Fibroblast of lung (primary cell): ENCODE measurements around the gene LRRC26. TPM values are rescaled to one million over a fixed set of nuclear protein-coding genes. Genes with fewer than 3 reads are reported as not detected.

Experiments
- DNase-seq, 2 donors: peaks; one replicate each; pipeline versions ENCODE4 v3.0.0 to v3.0.0-alpha.2; 2010; ENCODE audit warnings: low read depth in 2 of 2
- H2AFZ ChIP-seq: 2 replicates; pipeline ENCODE4 v1.5.1; 2012; ENCODE audit warnings: low read length, control low read depth, inconsistent platforms
- H3K27ac ChIP-seq: 2 replicates; pipeline ENCODE4 v1.5.1; 2011; ENCODE audit warnings: low read length, control low read depth; ENCODE audit not compliant: insufficient read depth
- H3K27me3 ChIP-seq: 2 replicates; pipeline ENCODE4 v1.5.1; 2011; ENCODE audit warnings: mild to moderate bottlenecking, low read length; ENCODE audit not compliant: control insufficient read depth, insufficient read depth
- H3K36me3 ChIP-seq: 2 replicates; pipeline ENCODE4 v1.5.1; 2011; ENCODE audit warnings: low read length; ENCODE audit not compliant: control insufficient read depth, insufficient read depth
- H3K4me1 ChIP-seq: 2 replicates; pipeline ENCODE4 v1.5.1; 2011; ENCODE audit warnings: low read length; ENCODE audit not compliant: control insufficient read depth, insufficient read depth; ENCODE audit errors: extremely low read depth
- H3K4me2 ChIP-seq: 2 replicates; pipeline ENCODE4 v1.5.1; 2011; ENCODE audit warnings: low read length, control low read depth; ENCODE audit not compliant: insufficient read depth; ENCODE audit errors: extremely low read depth
- H3K4me3 ChIP-seq, 4 experiments: fragments of 200-600 bp in 1 of 4; sonication (generic) in 1 of 4; replicated peaks in 1 of 4; 2 replicates each; pipeline ENCODE4 v1.5.1; 2011 to 2016; ENCODE audit warnings: low read length in 4 of 4, low read depth in 3 of 4, mild to moderate bottlenecking in 3 of 4, control low read depth in 2 of 4, inconsistent platforms in 1 of 4, mixed read lengths in 1 of 4; ENCODE audit not compliant: insufficient read depth in 1 of 4; ENCODE audit errors: control extremely low read depth in 1 of 4
- H3K79me2 ChIP-seq: 2 replicates; pipeline ENCODE4 v1.5.1; 2012; ENCODE audit warnings: mild to moderate bottlenecking, low read length, inconsistent platforms; ENCODE audit not compliant: control insufficient read depth, insufficient read depth
- H3K9ac ChIP-seq: 2 replicates; pipeline ENCODE4 v1.5.1; 2011; ENCODE audit warnings: mild to moderate bottlenecking, low read length, control low read depth; ENCODE audit not compliant: insufficient read depth
- H3K9me3 ChIP-seq: 2 replicates; pipeline ENCODE4 v1.5.1; 2012; ENCODE audit warnings: low read depth, low read length; ENCODE audit not compliant: control insufficient read depth, insufficient read depth
- H4K20me1 ChIP-seq: 2 replicates; pipeline ENCODE4 v1.5.1; 2011; ENCODE audit warnings: low read length; ENCODE audit not compliant: control insufficient read depth, insufficient read depth; ENCODE audit errors: extremely low read depth
- CTCF ChIP-seq, 2 donors: IDR thresholded peaks in 1 of 2; conservative IDR thresholded peaks in 1 of 2; 1 replicate in 1 of 2; 2 replicates in 1 of 2; pipeline ENCODE4 v1.5.1; 2011 to 2012; ENCODE audit warnings: low read length in 2 of 2, control low read depth in 1 of 2, inconsistent platforms in 1 of 2, low read depth in 1 of 2, mild to moderate bottlenecking in 1 of 2
- EZH2 ChIP-seq: IDR thresholded peaks from 2 replicates; pipeline ENCODE4 v1.5.1; 2012; ENCODE audit warnings: low read length, control low read depth, mild to moderate bottlenecking; ENCODE audit errors: missing control alignments
- polyA plus RNA-seq, 2 donors: library from polyadenylated mRNA; depleted of rRNA in 1 of 2; stranded (reverse) in 1 of 2; unstranded in 1 of 2; fragments of >200 nt; gene quantifications; 2 replicates each; pipeline ENCODE4 v1.2.1, GENCODE V29; 2011 to 2012; ENCODE audit warnings: missing spikeins in 1 of 2
- total RNA-seq: library from RNA; depleted of rRNA; stranded (reverse); fragments of >200 nt; gene quantifications from 2 replicates; pipeline ENCODE4 v1.2.1, GENCODE V29; 2014

Gene LRRC26
- total and polyA plus RNA-seq, 2 donors (not counting 1 experiment from before 2014, with no cell fraction given) = not detected

- H3K27ac ChIP-seq = no peak overlapping the region
- H3K36me3 ChIP-seq = no peaks in the 10 kb centered on the region
- TF ChIP-seq EZH2 (no peak), CTCF (conservative IDR thresholded peaks at IDR 0.05 in 1 of 2, IDR thresholded peaks at IDR 0.05 in 1 of 2; ENCODE audit: low read depth in 1 of 2, low read length in 2 of 2) (no peak)
- H3K9me3 ChIP-seq = no peaks in the 10 kb centered on the region
- peaks cover 1% of the 10 kb centered on the region for H3K27me3 ChIP-seq
- H3K4me2 ChIP-seq = no peak overlapping the region
- H3K4me1 ChIP-seq = no peaks in the 10 kb centered on the region
- no peaks in the 10 kb centered on the region for H3K79me2 ChIP-seq
- no peak overlapping the region for H3K4me3 ChIP-seq
- H4K20me1 ChIP-seq = no peaks in the 10 kb centered on the region
- no peak overlapping the region for H2AFZ ChIP-seq
- H3K9ac ChIP-seq = no peak overlapping the region
- no peak for DNase-seq
These were observed 23.3 kb downstream of the LRRC26 start for GRCh38 chr9:137146527-137146918.

GRCh38 chr9:137145731-137146526 lies 23.9 kb downstream of the LRRC26 start:
- no peak overlapping the region for H2AFZ ChIP-seq
- peaks cover 7% of the 10 kb centered on the region for H3K27me3 ChIP-seq
- no peaks in the 10 kb centered on the region for H3K4me1 ChIP-seq
- H3K79me2 ChIP-seq = no peaks in the 10 kb centered on the region
- H3K9me3 ChIP-seq = no peaks in the 10 kb centered on the region
- TF ChIP-seq CTCF (conservative IDR thresholded peaks at IDR 0.05 in 1 of 2, IDR thresholded peaks at IDR 0.05 in 1 of 2; ENCODE audit: low read depth in 1 of 2, low read length in 2 of 2) = no peak
- no peak for TF ChIP-seq EZH2
- no peak for DNase-seq
- no peaks in the 10 kb centered on the region for H4K20me1 ChIP-seq
- H3K36me3 ChIP-seq = no peaks in the 10 kb centered on the region
- no peak overlapping the region for H3K27ac ChIP-seq
- H3K4me2 ChIP-seq = no peak overlapping the region
- H3K9ac ChIP-seq = no peak overlapping the region
- no peak overlapping the region for H3K4me3 ChIP-seq

GRCh38 chr9:137143459-137143858 lies 26.4 kb downstream of the LRRC26 start:
- Histone ChIP-seq H3K36me3 (no peaks in the 10 kb centered on the region), H3K4me3 (no peak overlapping the region), H4K20me1 (no peaks in the 10 kb centered on the region), H3K4me1 (no peaks in the 10 kb centered on the region), H2AFZ (no peak overlapping the region), H3K27me3 (peaks cover 22% of the 10 kb centered on the region), H3K79me2 (no peaks in the 10 kb centered on the region), H3K9me3 (no peaks in the 10 kb centered on the region), H3K4me2 (no peak overlapping the region), H3K9ac (no peak overlapping the region), H3K27ac (no peak overlapping the region)
- no peak for TF ChIP-seq CTCF (conservative IDR thresholded peaks at IDR 0.05 in 1 of 2, IDR thresholded peaks at IDR 0.05 in 1 of 2; ENCODE audit: low read depth in 1 of 2, low read length in 2 of 2)
- no peak for TF ChIP-seq EZH2
- no peak for DNase-seq
